NCI-H2196 (cell line): ENCODE data around the gene OR4A5.
"Not testable (repeated sequence)": the region's sequence is repeated elsewhere in the genome, so short reads cannot be mapped to it uniquely, and the experiment has no call there.

Experiments used
- DNase-seq: peaks from one replicate; lab custom pipeline; 2025; ENCODE audit not compliant: unreplicated experiment; lab: John Stamatoyannopoulos, UW

OR4A5 gene, protein sequence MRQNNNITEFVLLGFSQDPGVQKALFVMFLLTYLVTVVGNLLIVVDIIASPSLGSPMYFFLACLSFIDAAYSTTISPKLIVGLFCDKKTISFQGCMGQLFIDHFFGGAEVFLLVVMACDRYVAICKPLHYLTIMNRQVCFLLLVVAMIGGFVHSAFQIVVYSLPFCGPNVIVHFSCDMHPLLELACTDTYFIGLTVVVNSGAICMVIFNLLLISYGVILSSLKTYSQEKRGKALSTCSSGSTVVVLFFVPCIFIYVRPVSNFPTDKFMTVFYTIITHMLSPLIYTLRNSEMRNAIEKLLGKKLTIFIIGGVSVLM

DNA sequence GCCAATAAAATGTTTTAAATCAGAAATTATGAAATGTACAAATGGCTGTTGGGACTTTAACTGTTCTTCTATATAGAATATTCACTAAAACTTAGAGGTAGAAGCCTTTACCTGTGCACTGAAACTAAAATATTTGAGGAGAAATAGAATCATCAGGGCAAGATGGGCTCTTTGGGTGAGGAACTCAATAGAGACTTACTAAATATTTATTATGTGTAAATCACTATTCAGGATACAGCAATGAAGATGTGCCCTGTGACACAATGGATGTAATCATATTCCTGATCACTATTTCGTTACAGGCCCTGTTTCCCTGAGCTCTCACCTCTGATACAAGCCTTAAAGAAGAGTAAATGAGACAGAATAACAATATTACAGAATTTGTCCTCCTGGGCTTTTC lies at the start of gene OR4A5:
OR4A5 (plus strand) TSS at position 301 of the 400 bp plus-strand sequence; CDS start at position 354, 53 bp downstream.
- not testable (repeated sequence) for DNase-seq

DNA sequence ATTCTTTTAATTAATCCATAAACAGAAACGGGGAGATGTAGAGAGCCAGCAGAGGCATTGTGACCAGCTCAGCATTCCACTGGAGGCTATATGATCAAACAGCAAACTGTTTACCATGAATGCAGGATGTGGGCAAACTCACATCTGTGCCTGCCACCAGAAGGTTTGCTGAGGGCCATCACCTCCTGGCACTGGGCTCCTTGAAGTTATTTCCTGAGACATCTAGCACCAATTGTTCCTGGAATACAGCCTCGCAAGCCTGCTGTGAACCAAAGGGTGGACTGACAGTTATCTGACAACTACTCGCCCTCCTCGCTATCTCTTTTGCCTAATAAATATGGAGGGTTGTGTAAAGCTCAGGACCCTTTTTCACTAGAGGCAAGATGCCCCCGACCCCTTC lies 13.5 kb downstream of the OR4A5 start:
- not testable (repeated sequence) for DNase-seq
